Measurements from ENCODE around the gene CACNA1I. TPM values are rescaled to one million over a fixed set of nuclear protein-coding genes. Genes with fewer than 3 reads are reported as not detected.

CACNA1I gene
- total RNA-seq, 4 donors from 2014 or later: not detected

GRCh38 chr22:39622881-39623367, 52.4 kb downstream of the CACNA1I start:
- Histone ChIP-seq H3K4me1 (no peaks in the 10 kb centered on the region), H3K4me3 (no peak overlapping the region), H3K9me3 (no peaks in the 10 kb centered on the region), H3K36me3 (no peaks in the 10 kb centered on the region), H3K27ac (no peak overlapping the region), H3K27me3 (peaks cover 22 to 55% (median 23%) of the 10 kb centered on the region in 3 donors)
- intact Hi-C loops (cut with DNase I; ENCODE audit: low total_unique reads) (loop anchor here (1.0 kb wide), 1 partner anchor 401 kb away; no protein-coding TSS in a partner anchor), in situ Hi-C loops (cut with MboI; ENCODE audit: low sequenced_read_pairs in 4 of 4) (no loop called here)
- peak; percentile 58 to 75 for ATAC-seq
- TF ChIP-seq CTCF (IDR thresholded peaks at IDR 0.05 in 4 of 5, conservative IDR thresholded peaks at IDR 0.05 in 1 of 5) (peak; percentile 46 to 72 (median 63)), POLR2A (IDR thresholded peaks at IDR 0.05) (no peak)
- peak; percentile 31 to 47 for DNase-seq

GRCh38 chr22:39623603-39624500, 53.3 kb downstream of the CACNA1I start:
- Histone ChIP-seq H3K27me3 (peaks cover 19 to 59% (median 26%) of the 10 kb centered on the region in 3 donors), H3K4me1 (no peaks in the 10 kb centered on the region), H3K36me3 (no peaks in the 10 kb centered on the region), H3K4me3 (no peak overlapping the region), H3K9me3 (no peaks in the 10 kb centered on the region), H3K27ac (no peak overlapping the region)
- TF ChIP-seq CTCF (IDR thresholded peaks at IDR 0.05 in 4 of 5, conservative IDR thresholded peaks at IDR 0.05 in 1 of 5) (no peak), POLR2A (IDR thresholded peaks at IDR 0.05) (no peak)
- in situ Hi-C loops (cut with MboI; ENCODE audit: low sequenced_read_pairs in 4 of 4): no loop called here
- DNase-seq (no peak), ATAC-seq (no peak)
- intact Hi-C loops (cut with DNase I; ENCODE audit: low total_unique reads): loop anchor here (1.0 kb wide), 1 partner anchor 400 kb away; no protein-coding TSS in a partner anchor

GRCh38 chr22:39624501-39624821, 53.9 kb downstream of the CACNA1I start:
- no peak overlapping the region for H3K27ac ChIP-seq
- TF ChIP-seq POLR2A (IDR thresholded peaks at IDR 0.05) (no peak), CTCF (IDR thresholded peaks at IDR 0.05 in 4 of 5, conservative IDR thresholded peaks at IDR 0.05 in 1 of 5) (no peak)
- H3K4me3 ChIP-seq: no peak overlapping the region
- intact Hi-C loops (cut with DNase I; ENCODE audit: low total_unique reads) (no loop called here), in situ Hi-C loops (cut with MboI; ENCODE audit: low sequenced_read_pairs in 4 of 4) (no loop called here)
- ATAC-seq (no peak), DNase-seq (no peak)
- no peaks in the 10 kb centered on the region for H3K4me1 ChIP-seq
- no peaks in the 10 kb centered on the region for H3K36me3 ChIP-seq
- peaks cover 22 to 54% (median 26%) of the 10 kb centered on the region in 3 donors for H3K27me3 ChIP-seq
- H3K9me3 ChIP-seq: no peaks in the 10 kb centered on the region

- Histone ChIP-seq H3K4me3 (no peak overlapping the region), H3K36me3 (no peaks in the 10 kb centered on the region), H3K9me3 (no peaks in the 10 kb centered on the region), H3K27ac (no peak overlapping the region), H3K4me1 (no peaks in the 10 kb centered on the region), H3K27me3 (peaks cover 22 to 51% (median 23%) of the 10 kb centered on the region in 3 donors)
- intact Hi-C loops (cut with DNase I; ENCODE audit: low total_unique reads) (no loop called here), in situ Hi-C loops (cut with MboI; ENCODE audit: low sequenced_read_pairs in 4 of 4) (no loop called here)
- DNase-seq (no peak), ATAC-seq (no peak)
- no peak for TF ChIP-seq CTCF (IDR thresholded peaks at IDR 0.05 in 4 of 5, conservative IDR thresholded peaks at IDR 0.05 in 1 of 5)
- TF ChIP-seq POLR2A (IDR thresholded peaks at IDR 0.05): no peak
Measured at GRCh38 chr22:39625569-39626537, 55.3 kb downstream of the CACNA1I start.
